ENCODE measurements around the gene HS6ST2. TPM values are rescaled to one million over a fixed set of nuclear protein-coding genes. Genes with fewer than 3 reads are reported as not detected.
"Not testable (repeated sequence)": the region's sequence is repeated elsewhere in the genome, so short reads cannot be mapped to it uniquely, and the experiment has no call there.

Gene HS6ST2
- total and polyA plus RNA-seq, 5 donors, result 0.09 to 1.1 (median 0.18) TPM; not detected in 1

DNA sequence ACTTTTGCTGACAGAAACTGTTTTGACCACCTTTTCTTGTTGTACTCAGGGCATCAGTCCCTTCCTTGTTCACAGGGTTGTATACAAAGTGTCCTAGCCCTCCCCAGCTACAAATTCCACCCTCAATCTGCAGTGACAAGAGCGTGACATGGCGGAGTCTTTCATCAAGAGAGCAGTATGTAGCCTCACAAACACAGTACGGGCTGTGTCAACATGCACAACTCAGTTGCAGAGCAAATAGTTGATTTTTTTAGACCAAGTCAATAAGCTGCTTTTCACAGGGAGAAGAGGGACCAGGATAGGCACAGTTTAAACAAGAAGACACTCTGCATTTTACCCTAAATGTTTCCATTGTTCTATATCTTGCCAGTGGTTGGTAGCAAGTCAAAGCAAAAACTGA lies 8.6 kb upstream of the HS6ST2 start:
- Histone ChIP-seq H3K4me1 (ENCODE audit: control insufficient read depth, insufficient read depth, low read length) (no peaks in the 10 kb centered on the region), H3K4me3 (ENCODE audit: low read length) (no peak overlapping the region), H3K27ac (ENCODE audit: low read length) (no peak overlapping the region), H3K9me3 (ENCODE audit: control insufficient read depth, low read length) (no peaks in the 10 kb centered on the region), H3K27me3 (ENCODE audit: control insufficient read depth, insufficient read depth) (no peaks in the 10 kb centered on the region)
- ATAC-seq, result no peak
- WGBS, result 95% methylated on average over 3 of the region's 3 CpGs
- DNase-seq, result no peak
- intact Hi-C loops (cut with DNase I), result no loop called here

- 84% methylated on average over 4 of the region's 4 CpGs for WGBS
- intact Hi-C loops (cut with DNase I), result no loop called here
- Histone ChIP-seq H3K4me3 (ENCODE audit: low read length) (no peak overlapping the region), H3K4me1 (ENCODE audit: control insufficient read depth, insufficient read depth, low read length) (no peaks in the 10 kb centered on the region), H3K9me3 (ENCODE audit: control insufficient read depth, low read length) (no peaks in the 10 kb centered on the region), H3K27me3 (ENCODE audit: control insufficient read depth, insufficient read depth) (no peaks in the 10 kb centered on the region), H3K27ac (ENCODE audit: low read length) (no peak overlapping the region)
- ATAC-seq (no peak), DNase-seq (no peak)
Measured at GRCh38 chrX:132965461-132965860, 7.0 kb upstream of the HS6ST2 start.

DNA sequence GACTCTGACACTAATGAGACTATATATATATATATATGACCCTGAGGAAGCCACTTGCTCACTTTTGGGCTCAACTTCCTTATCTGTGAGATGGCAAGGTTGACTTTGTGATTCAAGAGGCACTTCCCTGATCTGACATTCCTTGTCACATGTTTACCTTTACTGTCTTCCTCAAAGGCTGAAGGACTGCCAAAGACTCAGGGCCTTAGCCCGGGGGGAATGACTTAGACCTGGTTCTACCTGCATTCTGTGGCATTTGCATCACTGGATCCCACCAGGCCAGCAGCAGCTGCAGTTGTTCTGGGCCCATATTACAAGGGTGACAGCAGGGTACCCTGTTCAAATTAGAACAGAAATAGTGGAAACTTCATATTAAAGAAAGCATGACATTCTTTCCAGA lies 3.1 kb upstream of the HS6ST2 start:
- DNase-seq (no peak), ATAC-seq (no peak)
- H3K27ac ChIP-seq (ENCODE audit: low read length), result no peak overlapping the region
- H3K4me1 ChIP-seq (ENCODE audit: control insufficient read depth, insufficient read depth, low read length), result peaks cover 4% of the 10 kb centered on the region
- H3K4me3 ChIP-seq (ENCODE audit: low read length), result no peak overlapping the region
- no peaks in the 10 kb centered on the region for H3K27me3 ChIP-seq (ENCODE audit: control insufficient read depth, insufficient read depth)
- 81% methylated on average over 1 of the region's 1 CpG for WGBS
- no peaks in the 10 kb centered on the region for H3K9me3 ChIP-seq (ENCODE audit: control insufficient read depth, low read length)
- intact Hi-C loops (cut with DNase I), result no loop called here

- peak in 2 of 3 donors; percentile 45 to 61 for DNase-seq
- peak in 1 of 2 donors; percentile 29 for ATAC-seq
- Histone ChIP-seq H3K27ac (ENCODE audit: low read length) (no peak overlapping the region), H3K4me3 (ENCODE audit: low read length) (peak overlapping the region; percentile 73), H3K27me3 (ENCODE audit: control insufficient read depth, insufficient read depth) (no peaks in the 10 kb centered on the region), H3K9me3 (ENCODE audit: control insufficient read depth, low read length) (no peaks in the 10 kb centered on the region), H3K4me1 (ENCODE audit: control insufficient read depth, insufficient read depth, low read length) (peaks cover 4% of the 10 kb centered on the region)
- intact Hi-C loops (cut with DNase I), result no loop called here
- 1% methylated on average over 81 of the region's 87 CpGs for WGBS
Measured at GRCh38 chrX:132957211-132958090, 978 bp downstream of the HS6ST2 start.

- under 1% methylated on average over 83 of the region's 83 CpGs for WGBS
- intact Hi-C loops (cut with DNase I), result no loop called here
- Histone ChIP-seq H3K4me1 (ENCODE audit: control insufficient read depth, insufficient read depth, low read length) (peaks cover 4% of the 10 kb centered on the region), H3K27me3 (ENCODE audit: control insufficient read depth, insufficient read depth) (no peaks in the 10 kb centered on the region), H3K27ac (ENCODE audit: low read length) (no peak overlapping the region), H3K4me3 (ENCODE audit: low read length) (peak overlapping the region; percentile 73), H3K9me3 (ENCODE audit: control insufficient read depth, low read length) (no peaks in the 10 kb centered on the region)
- ATAC-seq (peak in 1 of 2 donors; percentile 38), DNase-seq (peak; percentile 18 to 55 (median 51))
Measured at GRCh38 chrX:132956421-132957210, 1.8 kb downstream of the HS6ST2 start.

GRCh38 chrX:132955690-132956089 lies 2.7 kb downstream of the HS6ST2 start:
- no peaks in the 10 kb centered on the region for H3K9me3 ChIP-seq (ENCODE audit: control insufficient read depth, low read length)
- 28% methylated on average over 11 of the region's 11 CpGs for WGBS
- H3K27ac ChIP-seq (ENCODE audit: low read length), result no peak overlapping the region
- intact Hi-C loops (cut with DNase I), result no loop called here
- peak overlapping the region; percentile 73 for H3K4me3 ChIP-seq (ENCODE audit: low read length)
- H3K27me3 ChIP-seq (ENCODE audit: control insufficient read depth, insufficient read depth), result no peaks in the 10 kb centered on the region
- H3K4me1 ChIP-seq (ENCODE audit: control insufficient read depth, insufficient read depth, low read length), result peaks cover 4% of the 10 kb centered on the region
- peak in 1 of 3 donors; percentile 26 for DNase-seq
- ATAC-seq, result no peak

DNA sequence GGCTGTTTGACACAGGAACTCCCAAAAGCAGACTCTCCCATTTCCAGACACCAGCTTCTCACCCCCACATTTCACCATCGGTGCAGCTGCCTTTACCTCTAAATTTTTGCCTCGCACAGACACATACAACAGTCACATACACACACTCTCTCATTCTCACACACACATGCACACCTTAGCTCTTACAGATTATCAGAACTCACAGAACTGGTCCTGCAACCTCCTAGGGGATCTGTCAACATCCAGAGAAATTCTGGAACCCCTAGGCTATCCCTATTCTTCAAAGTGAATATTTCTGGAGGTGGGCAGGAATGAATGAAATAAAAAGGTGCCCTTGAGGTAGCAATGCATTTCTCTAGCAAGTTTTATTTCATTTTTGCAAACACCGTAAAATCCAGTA lies 4.1 kb downstream of the HS6ST2 start:
- Histone ChIP-seq H3K4me1 (ENCODE audit: control insufficient read depth, insufficient read depth, low read length) (peaks cover 4% of the 10 kb centered on the region), H3K27me3 (ENCODE audit: control insufficient read depth, insufficient read depth) (no peaks in the 10 kb centered on the region), H3K4me3 (ENCODE audit: low read length) (no peak overlapping the region), H3K27ac (ENCODE audit: low read length) (no peak overlapping the region), H3K9me3 (ENCODE audit: control insufficient read depth, low read length) (no peaks in the 10 kb centered on the region)
- intact Hi-C loops (cut with DNase I), result no loop called here
- no peak for ATAC-seq
- 93% methylated on average over 3 of the region's 3 CpGs for WGBS
- DNase-seq, result no peak

GRCh38 chrX:132953354-132953753 lies 5.1 kb downstream of the HS6ST2 start:
- no peaks in the 10 kb centered on the region for H3K27me3 ChIP-seq (ENCODE audit: control insufficient read depth, insufficient read depth)
- no peak for ATAC-seq
- DNase-seq, result no peak
- no peak overlapping the region for H3K27ac ChIP-seq (ENCODE audit: low read length)
- no peaks in the 10 kb centered on the region for H3K9me3 ChIP-seq (ENCODE audit: control insufficient read depth, low read length)
- 82% methylated on average over 7 of the region's 7 CpGs for WGBS
- peaks cover 3% of the 10 kb centered on the region for H3K4me1 ChIP-seq (ENCODE audit: control insufficient read depth, insufficient read depth, low read length)
- intact Hi-C loops (cut with DNase I), result no loop called here
- no peak overlapping the region for H3K4me3 ChIP-seq (ENCODE audit: low read length)

GRCh38 chrX:132948648-132949260 lies 9.7 kb downstream of the HS6ST2 start:
- Histone ChIP-seq H3K27me3 (ENCODE audit: control insufficient read depth, insufficient read depth) (no peaks in the 10 kb centered on the region), H3K4me3 (ENCODE audit: low read length) (no peak overlapping the region), H3K4me1 (ENCODE audit: control insufficient read depth, insufficient read depth, low read length) (no peaks in the 10 kb centered on the region), H3K9me3 (ENCODE audit: control insufficient read depth, low read length) (no peaks in the 10 kb centered on the region), H3K27ac (ENCODE audit: low read length) (no peak overlapping the region)
- ATAC-seq (no peak), DNase-seq (no peak)
- intact Hi-C loops (cut with DNase I), result no loop called here
- 54% methylated on average over 4 of the region's 4 CpGs for WGBS

DNA sequence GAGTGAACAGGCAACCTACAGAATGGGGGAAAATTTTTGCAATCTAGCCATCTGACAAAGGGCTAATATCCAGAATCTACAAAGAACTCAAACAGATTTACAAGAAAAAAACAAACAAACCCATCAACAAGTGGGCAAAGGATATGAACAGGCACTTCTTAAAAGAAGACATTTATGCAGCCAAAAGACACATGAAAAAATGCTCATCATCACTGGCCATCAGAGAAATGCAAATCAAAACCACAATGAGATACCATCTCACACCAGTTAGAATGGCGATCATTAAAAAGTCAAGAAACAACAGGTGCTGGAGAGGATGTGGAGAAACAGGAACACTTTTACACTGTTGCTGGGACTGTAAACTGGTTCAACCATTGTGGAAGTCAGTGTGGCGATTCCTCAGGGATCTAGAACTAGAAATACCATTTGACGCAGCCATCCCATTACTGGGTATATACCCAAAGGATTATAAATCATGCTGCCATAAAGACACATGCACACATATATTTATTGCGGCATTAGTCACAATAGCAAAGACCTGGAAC lies 13.3 kb downstream of the HS6ST2 start:
- H3K27me3 ChIP-seq (ENCODE audit: control insufficient read depth, insufficient read depth); H3K4me3 ChIP-seq (ENCODE audit: low read length); intact Hi-C loops (cut with DNase I); H3K27ac ChIP-seq (ENCODE audit: low read length); H3K9me3 ChIP-seq (ENCODE audit: control insufficient read depth, low read length); H3K4me1 ChIP-seq (ENCODE audit: control insufficient read depth, insufficient read depth, low read length); ATAC-seq; DNase-seq: not testable (repeated sequence)
- WGBS, result 76% methylated on average over 4 of the region's 4 CpGs

Measured in right cardiac atrium (tissue), 5 donors.